Epithelial cell of proximal tubule (primary cell): Measurements from ENCODE around the gene PGA5. TPM values are rescaled to one million over a fixed set of nuclear protein-coding genes. Genes with fewer than 3 reads are reported as not detected.
A peak's percentile ranks its signal among the peaks of the same experiment; 100 is the strongest.
"Not testable (repeated sequence)": the region's sequence is repeated elsewhere in the genome, so short reads cannot be mapped to it uniquely, and the experiment has no call there.

Source experiments
- DNase-seq: peaks from one replicate; pipeline ENCODE4 v3.0.0-alpha.2; 2011; ENCODE audit warnings: low read depth
- H3K4me3 ChIP-seq: 2 replicates; pipeline ENCODE4 v1.5.1; 2011; ENCODE audit warnings: low read depth, mild to moderate bottlenecking, low read length
- CTCF ChIP-seq: conservative IDR thresholded peaks from 2 replicates; pipeline ENCODE4 v1.5.1; 2012; ENCODE audit warnings: low read depth, mild to moderate bottlenecking, low read length
- total RNA-seq: library from RNA; depleted of rRNA; stranded (reverse); fragments of >200 nt; gene quantifications from 2 replicates; pipeline ENCODE4 v1.2.3, GENCODE V29; 2015

PGA5 gene
- total RNA-seq, 1 donor from 2014 or later: not detected

GRCh38 chr11:61232548-61233145, 8.3 kb upstream of the PGA5 start:
- not testable (repeated sequence) for H3K4me3 ChIP-seq, DNase-seq

- H3K4me3 ChIP-seq, DNase-seq: not testable (repeated sequence)
These were observed 3.8 kb upstream of the PGA5 start for GRCh38 chr11:61237130-61237529.

- H3K4me3 ChIP-seq: not testable (repeated sequence)
These were observed 687 bp upstream of the PGA5 start for GRCh38 chr11:61240288-61240687.

GRCh38 chr11:61241526-61241925, 551 bp downstream of the PGA5 start:
- DNase-seq, H3K4me3 ChIP-seq: not testable (repeated sequence)

More at GRCh38 chr11:61240288-61240687, 687 bp upstream of the PGA5 start:
- not testable (repeated sequence) for DNase-seq

- DNase-seq, H3K4me3 ChIP-seq: not testable (repeated sequence)
These were observed 4.4 kb downstream of the PGA5 start for GRCh38 chr11:61245284-61245964.

- not testable (repeated sequence) for DNase-seq, H3K4me3 ChIP-seq
These were observed 7.1 kb downstream of the PGA5 start for GRCh38 chr11:61248071-61248470.

GRCh38 chr11:61249201-61249600, 8.2 kb downstream of the PGA5 start:
- not testable (repeated sequence) for DNase-seq, H3K4me3 ChIP-seq

GRCh38 chr11:61250796-61251765, 10.1 kb downstream of the PGA5 start:
- not testable (repeated sequence) for DNase-seq, H3K4me3 ChIP-seq

- H3K4me3 ChIP-seq, DNase-seq: not testable (repeated sequence)
These were observed 11.4 kb downstream of the PGA5 start for GRCh38 chr11:61252332-61252731.

- DNase-seq: no peak
- TF ChIP-seq CTCF: peak; percentile 84
- H3K4me3 ChIP-seq: no peak overlapping the region
These were observed 13.5 kb downstream of the PGA5 start for GRCh38 chr11:61254403-61255025.

GRCh38 chr11:61256710-61257482, 15.9 kb downstream of the PGA5 start:
- no peak for DNase-seq
- H3K4me3 ChIP-seq: no peak overlapping the region
- no peak for TF ChIP-seq CTCF
